HG03060 (cell line): ENCODE measurements around the gene SRP54.
"Not testable (repeated sequence)": the region's sequence is repeated elsewhere in the genome, so short reads cannot be mapped to it uniquely, and the experiment has no call there.

Source experiments
- ATAC-seq: cut with Tn5 transposase; IDR thresholded peaks from one replicate; pipeline ENCODE4 v1.9.1; 2021; ENCODE audit warnings: low read depth, moderate number of reproducible peaks; ENCODE audit not compliant: unreplicated experiment

SRP54 gene

DNA sequence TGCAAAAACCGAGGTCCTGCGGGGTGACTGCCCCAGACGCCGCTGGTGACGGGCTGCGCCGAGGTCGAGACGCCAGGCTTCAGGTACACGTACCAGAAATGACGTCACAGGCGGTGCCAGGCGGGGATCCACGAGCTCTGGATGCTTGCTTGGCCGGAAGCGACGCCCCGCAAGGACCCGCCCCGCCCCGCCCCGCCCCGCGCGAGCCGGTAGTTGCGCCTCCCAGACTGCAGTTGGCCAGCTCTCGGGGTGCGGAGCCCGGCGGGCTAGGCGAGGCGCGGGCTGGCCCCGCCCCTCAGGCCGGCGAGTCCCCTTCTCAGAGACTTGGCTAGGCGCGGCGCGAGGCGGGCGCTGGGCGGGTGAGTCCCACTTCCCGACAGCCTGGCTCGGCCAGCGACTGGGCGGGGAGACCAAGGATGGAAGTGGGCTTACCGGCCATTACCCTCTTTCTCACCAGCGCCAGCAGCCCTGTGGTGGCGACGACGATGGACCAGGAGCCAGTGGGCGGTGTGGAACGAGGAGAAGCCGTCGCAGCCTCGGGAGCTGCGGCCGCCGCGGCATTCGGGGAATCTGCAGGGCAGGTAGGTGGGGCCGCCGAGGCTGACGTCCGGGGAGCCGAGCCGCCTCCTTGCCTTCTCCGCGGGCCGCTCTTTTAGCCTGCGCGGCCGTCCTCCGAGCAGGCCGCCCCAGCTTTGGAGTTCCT lies 63.4 kb downstream of the SRP54 start, which contains the start of gene FAM177A1:
TSS of gene FAM177A1 (plus strand) at position 225 of the 703 bp plus-strand sequence. CDS start at position 417, 192 bp downstream.
- ATAC-seq: peak; percentile 79

DNA sequence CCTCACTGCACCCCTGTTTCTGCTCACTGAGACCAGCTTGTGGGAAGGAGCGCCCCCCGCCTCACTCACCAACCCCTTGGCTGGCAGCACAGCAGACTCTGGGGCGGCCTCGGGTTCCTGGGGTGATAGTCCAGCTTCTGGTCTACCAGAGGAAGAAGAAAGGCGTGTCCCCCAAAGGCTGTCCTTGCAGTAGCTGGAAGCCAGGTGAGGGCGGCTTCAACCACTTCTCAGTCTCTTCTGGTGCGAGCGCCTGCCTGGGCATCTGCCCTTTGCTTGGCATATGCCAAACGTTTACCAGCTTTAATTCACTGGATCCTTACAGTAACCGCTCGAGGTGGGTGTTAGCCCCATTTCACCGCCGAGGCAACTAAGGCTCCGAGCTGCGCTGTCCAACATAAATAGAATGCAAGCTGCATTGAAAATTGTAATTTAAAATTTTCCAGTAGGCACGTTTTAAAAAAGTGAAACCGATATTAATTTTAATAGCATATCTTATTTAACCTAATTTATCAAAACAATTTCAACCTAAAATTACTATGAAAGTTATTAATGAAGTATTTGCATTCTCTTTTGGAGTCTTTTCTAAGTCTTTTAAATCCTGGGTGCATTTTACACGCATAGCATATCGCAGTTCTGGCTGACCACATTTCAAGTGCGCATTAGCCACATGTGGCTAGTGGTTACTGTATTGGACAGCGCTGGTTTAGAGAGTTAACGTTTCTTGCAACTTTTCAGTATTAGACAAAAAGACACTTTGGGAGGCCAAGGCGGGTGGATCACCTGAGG lies 64.2 kb downstream of the SRP54 start:
- peak; percentile 5 for ATAC-seq

DNA sequence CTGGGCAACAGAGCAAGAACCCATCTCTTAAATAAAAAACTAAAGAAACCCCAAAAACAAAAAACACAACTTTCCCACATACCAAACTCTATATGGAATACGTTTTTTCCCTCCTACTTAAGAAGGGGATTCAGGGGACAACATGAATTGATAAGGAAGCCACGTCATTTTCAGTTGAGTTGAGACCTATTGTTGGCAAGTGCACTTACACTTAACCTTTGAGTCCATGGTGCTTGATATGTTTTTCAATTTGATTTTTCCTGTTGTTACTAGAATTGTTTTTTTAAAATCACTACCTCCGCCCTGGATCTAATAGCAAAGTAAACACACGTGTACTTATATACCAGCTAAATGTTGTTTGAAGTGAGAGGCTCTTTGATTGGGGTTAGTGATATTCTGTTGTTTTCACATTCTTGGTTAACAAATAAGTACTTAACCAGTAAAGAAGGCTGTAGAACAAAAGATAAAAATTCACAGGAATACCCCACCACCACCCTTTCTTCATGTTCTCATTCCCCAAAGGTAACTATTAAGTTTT lies 65.3 kb downstream of the SRP54 start:
- no peak for ATAC-seq

DNA sequence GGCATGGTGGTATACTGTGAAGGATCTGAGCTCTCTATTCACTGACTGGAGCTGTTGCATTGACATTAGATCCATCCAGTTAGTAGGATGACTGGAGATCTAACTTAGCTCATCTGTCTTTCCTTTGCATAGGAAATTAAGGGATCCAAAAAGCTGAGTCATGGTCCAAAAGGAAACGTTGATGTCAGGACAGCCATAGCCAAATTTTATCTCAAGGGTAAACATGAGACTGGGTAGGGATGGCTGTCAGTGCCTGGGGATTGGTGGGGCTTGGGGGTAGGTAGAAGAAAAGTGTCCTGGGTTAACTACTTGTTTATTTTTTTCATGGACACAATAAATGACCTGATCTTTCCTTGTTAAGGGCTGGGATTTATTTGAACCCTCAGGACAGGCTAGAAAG lies 67.9 kb downstream of the SRP54 start:
- no peak for ATAC-seq

DNA sequence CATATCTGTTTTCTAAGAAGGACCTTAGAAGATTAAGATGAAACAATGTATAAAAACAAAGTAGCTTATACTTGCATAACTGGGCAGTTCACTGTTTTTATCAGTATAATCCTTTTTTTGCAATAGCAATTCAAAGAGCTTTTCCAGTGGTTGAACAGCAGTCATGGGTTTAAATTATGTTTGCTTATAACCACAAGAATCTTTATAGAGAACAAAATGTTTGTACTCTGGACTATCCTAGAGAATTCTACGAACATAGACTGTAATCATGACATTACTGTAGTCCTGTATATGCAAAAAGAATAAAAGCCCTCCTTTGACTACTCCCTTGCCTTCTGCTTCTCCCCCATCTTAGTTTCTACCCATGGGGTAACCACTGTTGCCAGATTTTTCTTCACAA lies 69.0 kb downstream of the SRP54 start:
- ATAC-seq: no peak

DNA sequence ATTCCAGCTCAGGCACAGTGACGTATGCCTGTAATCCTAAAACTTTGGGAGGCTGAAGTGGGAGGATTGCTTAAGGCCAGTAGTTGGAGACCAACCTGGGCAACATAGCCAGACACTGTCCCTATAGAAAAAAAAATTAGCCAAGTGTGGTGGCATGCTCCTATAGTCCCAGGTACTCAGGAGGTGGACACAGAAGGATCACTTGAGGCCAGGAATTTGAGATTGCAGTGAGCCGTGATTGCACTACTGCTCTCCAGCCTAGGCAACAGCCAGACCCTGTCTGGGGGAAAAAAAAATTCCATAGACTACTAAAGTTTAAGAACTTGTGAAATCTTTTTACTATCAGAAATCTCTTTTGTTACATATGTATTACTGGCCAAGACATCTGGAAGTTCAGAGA lies 69.8 kb downstream of the SRP54 start:
- ATAC-seq: no peak

DNA sequence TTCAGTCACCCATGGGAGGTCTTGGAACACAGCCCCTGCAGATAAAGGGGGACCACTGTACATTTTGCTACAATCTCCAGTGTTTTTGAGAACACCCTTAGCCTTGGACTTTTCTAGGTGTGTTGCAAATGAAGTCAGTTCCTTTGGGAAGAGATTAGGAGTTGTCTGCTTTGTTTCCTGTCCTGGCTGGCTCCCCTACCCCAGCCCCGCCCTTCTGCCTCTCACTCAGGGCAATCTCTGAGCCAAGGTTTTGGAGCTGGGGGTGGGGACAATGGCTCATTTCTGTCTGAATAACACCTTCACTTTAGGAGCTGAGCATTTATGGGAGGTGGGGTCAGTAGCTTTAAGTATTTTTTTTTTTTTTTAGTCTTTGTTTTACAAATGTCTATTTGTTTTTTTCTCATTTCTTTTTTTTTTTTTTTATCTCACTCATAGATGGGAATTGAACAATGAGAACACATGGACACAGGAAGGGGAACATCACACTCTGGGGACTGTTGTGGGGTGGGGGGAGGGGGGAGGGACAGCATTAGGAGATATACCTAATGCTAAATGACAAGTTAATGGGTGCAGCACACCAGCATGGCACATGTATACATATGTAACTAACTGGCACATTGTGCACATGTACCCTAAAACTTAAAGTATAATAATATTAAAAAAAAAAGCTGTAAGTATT lies 78.5 kb downstream of the SRP54 start:
- ATAC-seq: not testable (repeated sequence)

DNA sequence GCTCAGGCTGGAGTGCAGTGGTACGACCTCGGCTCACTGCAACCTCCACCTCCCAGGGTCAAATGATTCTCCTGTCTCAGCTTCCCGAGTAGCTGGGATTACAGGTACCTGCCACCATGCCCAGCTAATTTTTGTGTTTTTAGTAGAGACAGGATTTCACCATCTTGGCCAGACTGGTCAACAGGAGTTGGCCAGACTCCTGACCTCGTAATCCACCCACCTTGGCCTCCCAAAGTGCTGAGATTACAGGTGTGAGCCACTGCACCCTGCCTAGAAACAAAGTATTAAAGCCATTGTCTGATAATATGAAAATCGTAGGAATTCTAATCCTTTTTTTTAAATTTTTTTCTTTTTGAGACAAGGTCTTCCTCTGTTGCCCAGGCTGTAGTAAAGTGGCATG lies 82.9 kb downstream of the SRP54 start:
- ATAC-seq: not testable (repeated sequence)

DNA sequence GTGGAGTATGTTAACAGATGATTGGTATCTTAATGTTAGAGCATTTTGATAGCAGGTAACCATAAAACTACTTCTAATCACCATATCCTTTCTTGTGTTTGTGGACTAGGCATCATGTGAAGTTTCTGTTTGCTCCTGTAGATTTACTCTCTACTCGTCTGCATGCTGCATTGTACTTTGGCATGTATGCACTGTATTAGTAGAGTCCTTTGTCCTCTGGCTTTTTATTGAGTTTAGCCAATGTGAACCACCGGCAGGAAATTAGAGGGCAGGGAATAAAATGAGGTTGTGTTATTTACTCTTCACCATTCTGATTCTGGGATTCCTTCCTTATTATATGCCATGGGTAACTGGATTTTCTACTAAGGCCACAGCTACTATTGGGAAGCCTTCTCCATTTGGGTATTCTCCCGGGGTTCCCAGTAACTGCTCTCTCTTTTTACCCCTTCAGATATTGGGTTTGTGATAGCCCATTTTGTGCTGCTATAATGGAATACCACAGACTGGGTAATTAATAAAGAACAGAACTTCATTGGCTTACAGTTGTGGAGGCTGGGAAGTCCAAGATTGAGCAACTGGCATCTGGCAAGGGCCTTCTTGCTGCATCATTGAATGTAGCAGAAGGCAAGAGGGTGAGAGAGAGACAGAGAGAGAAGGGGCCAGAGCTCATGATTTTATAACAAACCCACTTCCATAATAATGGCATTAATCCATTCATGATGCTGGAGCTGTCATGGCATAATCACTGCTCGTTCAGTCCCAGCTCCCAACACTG lies 85.6 kb downstream of the SRP54 start:
- no peak for ATAC-seq

DNA sequence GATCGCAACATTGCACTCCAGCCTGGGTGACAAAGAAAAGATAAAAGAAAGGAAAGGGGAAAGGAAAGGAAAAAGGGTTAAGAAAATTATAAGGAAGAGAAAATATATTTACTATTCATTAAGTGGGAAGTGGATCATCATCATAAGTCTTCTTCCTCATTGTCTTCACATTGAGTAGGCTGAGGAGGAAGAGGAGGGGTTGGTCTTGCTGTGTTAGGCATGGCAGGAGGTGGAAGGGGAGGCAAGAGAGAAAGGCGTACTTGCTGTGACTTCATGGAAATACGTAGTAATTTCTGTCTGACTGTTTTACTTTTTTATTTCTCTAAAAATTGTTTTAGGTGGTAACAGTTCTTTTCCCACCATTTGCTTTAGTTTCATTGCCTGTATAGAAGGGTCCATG lies 89.4 kb downstream of the SRP54 start:
- no peak for ATAC-seq

DNA sequence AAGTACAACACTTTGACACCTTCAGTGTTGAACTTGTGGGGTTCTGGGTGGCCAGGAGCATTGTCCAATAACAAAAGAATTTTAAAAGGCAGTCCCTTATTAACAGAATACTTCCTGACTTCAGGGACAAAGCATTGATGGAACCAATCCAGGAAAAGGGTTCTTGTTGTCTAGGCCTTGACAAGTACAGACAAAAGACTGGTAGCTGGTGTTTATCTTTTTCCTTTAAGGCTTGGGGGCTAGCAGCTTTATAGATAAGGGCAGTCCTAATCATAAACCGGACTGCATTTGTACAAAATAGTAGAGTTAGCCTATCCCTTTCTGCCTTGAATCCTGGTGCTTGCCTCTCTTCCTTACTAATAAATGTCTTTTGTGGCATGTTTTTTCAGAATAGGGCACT lies 90.7 kb downstream of the SRP54 start:
- no peak for ATAC-seq

DNA sequence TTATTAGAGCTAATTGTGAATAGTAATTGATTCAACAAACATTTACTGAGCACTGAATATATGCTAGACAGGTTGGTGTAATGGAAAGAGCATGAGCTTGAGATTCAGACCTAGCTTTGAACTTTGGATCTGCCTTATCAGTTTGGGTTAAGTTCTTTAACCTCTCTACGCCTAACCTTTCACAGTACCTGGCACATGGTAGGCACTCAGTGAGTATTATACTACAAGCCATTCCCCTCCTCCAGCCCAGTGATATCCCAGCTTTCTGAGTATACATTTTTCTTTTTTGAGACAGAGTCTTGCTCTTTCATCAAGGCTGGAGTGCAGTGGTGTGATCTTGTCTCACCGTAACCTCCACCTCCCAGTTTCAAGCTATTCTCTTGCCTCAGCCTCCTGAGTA lies 95.3 kb downstream of the SRP54 start:
- ATAC-seq: no peak
